Kidney (tissue), 14 donors: ENCODE measurements around the gene ADGRD1. TPM values are rescaled to one million over a fixed set of nuclear protein-coding genes. Genes with fewer than 3 reads are reported as not detected.

Experiments
- DNase-seq, 5 donors: peaks; one replicate each; pipeline ENCODE4 v3.0.0-alpha.2; 2013 to 2020
- FAIRE-seq: peaks from 2 replicates; lab custom pipeline; 2012; peaks lifted over from hg19 to GRCh38; lab: Jason Lieb, UNC
- H3K27ac ChIP-seq, 2 donors: one replicate each; pipeline ENCODE4 v1.7.0; 2013; ENCODE audit warnings: low read depth in 2 of 2, low read length in 2 of 2, inconsistent platforms in 1 of 2
- H3K27me3 ChIP-seq: one replicate; pipeline ENCODE4 v1.7.1; 2013; ENCODE audit warnings: low read length, inconsistent platforms; ENCODE audit not compliant: control insufficient read depth, insufficient read depth
- H3K36me3 ChIP-seq, 3 donors: one replicate each; pipeline versions ENCODE4 v1.7.0 to v1.7.1; 2013; ENCODE audit warnings: low read length in 3 of 3, control low read depth in 1 of 3, inconsistent platforms in 1 of 3; ENCODE audit not compliant: insufficient read depth in 3 of 3, control insufficient read depth in 2 of 3
- H3K4me1 ChIP-seq, 3 donors: one replicate each; pipeline versions ENCODE4 v1.7.0 to v1.7.1; 2013; ENCODE audit warnings: low read length in 3 of 3, inconsistent platforms in 1 of 3, low read depth in 1 of 3; ENCODE audit not compliant: control insufficient read depth in 2 of 3, insufficient read depth in 2 of 3
- H3K4me3 ChIP-seq, 3 donors: one replicate each; pipeline versions ENCODE4 v1.7.0 to v1.8.1; 2013; ENCODE audit warnings: low read length in 3 of 3, control low read depth in 1 of 3, inconsistent platforms in 1 of 3
- H3K9ac ChIP-seq, 3 donors: one replicate each; pipeline versions ENCODE4 v1.7.0 to v1.7.1; 2013; ENCODE audit warnings: low read length in 3 of 3, control low read depth in 1 of 3, inconsistent platforms in 1 of 3
- H3K9me3 ChIP-seq, 3 donors: one replicate each; pipeline versions ENCODE4 v1.7.0 to v1.7.1; 2013; ENCODE audit warnings: low read length in 3 of 3, control low read depth in 1 of 3, inconsistent platforms in 1 of 3; ENCODE audit not compliant: control insufficient read depth in 2 of 3, insufficient read depth in 1 of 3
- CTCF ChIP-seq: IDR thresholded peaks from 3 replicates; pipeline ENCODE4 v1.5.1; 2012; ENCODE audit warnings: mild to moderate bottlenecking, moderate library complexity, borderline replicate concordance; ENCODE audit not compliant: insufficient read depth; ENCODE audit errors: extremely low read depth
- intact Hi-C: fragments of 100-400 bp; cut with DNase I; formaldehyde crosslinking; loops from one replicate; pipeline ENCODE4 v1.11.1; 2022
- polyA plus RNA-seq: library from polyadenylated mRNA; stranded (reverse); fragments of 350-450 nt; fragmentation: Illumina TruSeq; extraction: RNeasy Lipid Tissue Mini Kit (QIAGEN cat#74804); gene quantifications from one replicate; pipeline ENCODE4 v1.2.3, GENCODE V29; 2014; ENCODE audit warnings: low read depth, low replicate concordance; ENCODE audit not compliant: insufficient read depth
- total RNA-seq: library from RNA; stranded (reverse); fragmentation: NEBNext Ultra II Directional; extraction: Animal tissue kit (Norgen Biotek cat#: 25700); gene quantifications from one replicate; pipeline ENCODE4 v1.2.1, GENCODE V29; 2021
- donor health status: control.
- donor health status: control.
- donor health status: control.
- donor health status: control.
- donor health status: control.
- donor health status: DM: yes; HTN: yes; CAD: no.
- donor health status: Normal renal cell carcinoma (clear cell type).

Gene ADGRD1
- total and polyA plus RNA-seq, 2 donors from 2014 or later: 1.7 to 6.7 TPM

- H3K9ac ChIP-seq: no peak overlapping the region
- no peak for TF ChIP-seq CTCF
- FAIRE-seq (no peak), DNase-seq (no peak)
- H3K4me3 ChIP-seq: no peak overlapping the region
- no peaks in the 10 kb centered on the region for H3K36me3 ChIP-seq
- no peaks in the 10 kb centered on the region for H3K27me3 ChIP-seq
- intact Hi-C loops: no loop called here
- H3K4me1 ChIP-seq: peaks cover 0 to 1% (median 0%) of the 10 kb centered on the region in 3 donors
- H3K9me3 ChIP-seq: no peaks in the 10 kb centered on the region
- H3K27ac ChIP-seq: no peak overlapping the region
These were observed 157.7 kb downstream of the ADGRD1 start for GRCh38 chr12:131111446-131111845.

GRCh38 chr12:131112021-131112420, 158.3 kb downstream of the ADGRD1 start:
- intact Hi-C loops: no loop called here
- Histone ChIP-seq H3K27me3 (no peaks in the 10 kb centered on the region), H3K9ac (no peak overlapping the region), H3K4me1 (peaks cover 0 to 3% (median 0%) of the 10 kb centered on the region in 3 donors), H3K4me3 (no peak overlapping the region), H3K9me3 (no peaks in the 10 kb centered on the region), H3K36me3 (no peaks in the 10 kb centered on the region), H3K27ac (no peak overlapping the region)
- FAIRE-seq (no peak), DNase-seq (peak in 1 of 5 donors; percentile 20)
- TF ChIP-seq CTCF: no peak

GRCh38 chr12:131112700-131113290, 159.1 kb downstream of the ADGRD1 start:
- H3K9ac ChIP-seq: no peak overlapping the region
- TF ChIP-seq CTCF: no peak
- DNase-seq (peak in 1 of 5 donors; percentile 18), FAIRE-seq (no peak)
- H3K4me3 ChIP-seq: no peak overlapping the region
- peaks cover 0 to 3% (median 0%) of the 10 kb centered on the region in 3 donors for H3K4me1 ChIP-seq
- intact Hi-C loops: no loop called here
- H3K27ac ChIP-seq: no peak overlapping the region
- no peaks in the 10 kb centered on the region for H3K9me3 ChIP-seq
- no peaks in the 10 kb centered on the region for H3K27me3 ChIP-seq
- H3K36me3 ChIP-seq: no peaks in the 10 kb centered on the region
